HCT116 (cell line): ENCODE measurements around the gene LRRC32. TPM values are rescaled to one million over a fixed set of nuclear protein-coding genes. Genes with fewer than 3 reads are reported as not detected.

Source experiments
- ATAC-seq: fragments of 200-7000 bp; cut with Tn5 transposase; 2 replicates; pipeline ENCODE4 v1.9.1; 2020; ENCODE audit warnings: mild to moderate bottlenecking, moderate library complexity
- BruUV-seq: library from RNA; stranded (reverse); fragments of 400-500 nt; replicated peaks from 2 replicates; lab custom pipeline; 2021; lab: Mats Ljungman, UMichigan
- CTCF ChIA-PET: fragments of 300-600 bp; sonication (Branson Sonifier 250); formaldehyde crosslinking; loops from one replicate; lab custom pipeline; 2021; ENCODE audit warnings: antibody characterized with exemption; lab: Charles Lee
- POLR2A ChIA-PET: fragments of 300-600, 350-600 bp; sonication (Branson Sonifier 250); formaldehyde crosslinking; loops from one replicate; lab custom pipeline; 2021; ENCODE audit warnings: antibody characterized with exemption; lab: Charles Lee
- RAD21 ChIA-PET, 2 experiments: fragments of 300-600 bp; sonication (Branson Sonifier 250); formaldehyde crosslinking; loops; one replicate each; lab custom pipeline; 2023; ENCODE audit warnings: low total read pairs in 2 of 2; ENCODE audit not compliant: uncharacterized antibody in 2 of 2, unreplicated experiment in 2 of 2, low non-redundant PET in 1 of 2; lab: Charles Lee
- DNase-seq: peaks from one replicate; pipeline ENCODE4 v3.0.0-alpha.2; 2010; ENCODE audit warnings: low read depth, low spot score
- H2AFZ ChIP-seq: fragments of 200-600 bp; shearing (Covaris generic), sonication (generic); 2 replicates; pipeline ENCODE4 v1.6.1; 2017; ENCODE audit warnings: low read depth, mixed run types, mixed read lengths, antibody characterized with exemption, low read length; ENCODE audit not compliant: poor library complexity, severe bottlenecking
- H3K27ac ChIP-seq: 2 replicates; pipeline ENCODE4 v1.5.1; 2012; ENCODE audit warnings: low read depth, low read length
- H3K27me3 ChIP-seq: fragments of 200-600 bp; sonication (generic); 2 replicates; pipeline ENCODE4 v1.6.1; 2016; ENCODE audit warnings: mixed run types, low read length, mixed read lengths; ENCODE audit not compliant: insufficient read depth
- H3K36me3 ChIP-seq, 2 experiments: fragments of 200-500 bp in 1 of 2; fragments of 200-600 bp in 1 of 2; sonication (Bioruptor generic) in 1 of 2; sonication (generic) in 1 of 2; 2 replicates each; pipeline versions ENCODE4 v1.5.1 to v1.6.1; 2014 to 2016; ENCODE audit warnings: low read length in 2 of 2, inconsistent platforms in 1 of 2, mixed read lengths in 1 of 2, mixed run types in 1 of 2; ENCODE audit not compliant: insufficient read depth in 2 of 2, control insufficient read depth in 1 of 2
- H3K4me1 ChIP-seq, 2 experiments: fragments of 200-600 bp in 1 of 2; sonication (generic) in 1 of 2; 2 replicates each; pipeline versions ENCODE4 v1.5.1 to v1.6.1; 2012 to 2017; ENCODE audit warnings: low read length in 2 of 2, inconsistent platforms in 1 of 2, mild to moderate bottlenecking in 1 of 2, mixed read lengths in 1 of 2, mixed run types in 1 of 2, moderate library complexity in 1 of 2; ENCODE audit not compliant: insufficient read depth in 2 of 2, control insufficient read depth in 1 of 2
- H3K4me2 ChIP-seq: fragments of 200-600 bp; sonication (generic); 2 replicates; pipeline ENCODE4 v1.6.1; 2017; ENCODE audit warnings: mixed run types, low read length, mixed read lengths
- H3K4me3 ChIP-seq, 2 experiments: fragments of 200-600 bp in 1 of 2; sonication (generic) in 1 of 2; replicated peaks in 1 of 2; 2 replicates each; pipeline ENCODE4 v1.5.1; 2011 to 2016; ENCODE audit warnings: low read length in 2 of 2, control low read depth in 1 of 2, low read depth in 1 of 2, mild to moderate bottlenecking in 1 of 2, mixed read lengths in 1 of 2, mixed run types in 1 of 2
- H3K79me2 ChIP-seq: fragments of 200-600 bp; sonication (generic); 2 replicates; pipeline ENCODE4 v1.6.1; 2017; ENCODE audit warnings: mild to moderate bottlenecking, mixed run types, low read length, moderate library complexity, mixed read lengths; ENCODE audit not compliant: insufficient read depth
- H3K9ac ChIP-seq: fragments of 200-600 bp; sonication (generic); 2 replicates; pipeline ENCODE4 v1.6.1; 2016; ENCODE audit warnings: low read length, mixed read lengths
- H3K9me2 ChIP-seq: fragments of 200-600 bp; sonication (generic), shearing (Covaris generic); 2 replicates; pipeline ENCODE4 v1.6.1; 2017; ENCODE audit warnings: mixed run types, mild to moderate bottlenecking, moderate library complexity; ENCODE audit not compliant: insufficient read depth
- H3K9me3 ChIP-seq, 2 experiments: fragments of 200-500 bp in 1 of 2; fragments of 200-600 bp in 1 of 2; sonication (Bioruptor generic) in 1 of 2; sonication (generic) in 1 of 2; 2 replicates each; pipeline ENCODE4 v1.6.1; 2014 to 2017; ENCODE audit warnings: low read length in 2 of 2, mixed read lengths in 2 of 2, inconsistent platforms in 1 of 2, low read depth in 1 of 2, mild to moderate bottlenecking in 1 of 2, mixed run types in 1 of 2, moderate library complexity in 1 of 2; ENCODE audit not compliant: control insufficient read depth in 1 of 2, insufficient read depth in 1 of 2
- H4K20me1 ChIP-seq: fragments of 200-600 bp; sonication (generic), shearing (Covaris generic); 2 replicates; pipeline ENCODE4 v1.6.1; 2017; ENCODE audit warnings: mixed run types, mild to moderate bottlenecking, moderate library complexity; ENCODE audit not compliant: insufficient read depth
- CBX3 ChIP-seq: IDR thresholded peaks from 2 replicates; pipeline ENCODE4 v1.6.1; 2012; ENCODE audit warnings: low read depth
- EGR1 ChIP-seq: IDR thresholded peaks from 2 replicates; pipeline ENCODE4 v1.6.1; 2012; ENCODE audit warnings: low read depth
- ELF1 ChIP-seq: IDR thresholded peaks from 2 replicates; pipeline ENCODE4 v1.6.1; 2012; ENCODE audit warnings: low read depth, borderline replicate concordance
- FOSL1 ChIP-seq: IDR thresholded peaks from 2 replicates; pipeline ENCODE4 v1.6.1; 2012; ENCODE audit warnings: low read depth
- POLR2A ChIP-seq: IDR thresholded peaks from 2 replicates; pipeline ENCODE4 v1.7.0; 2011; ENCODE audit warnings: borderline replicate concordance; ENCODE audit not compliant: insufficient read depth, insufficient read length; ENCODE audit errors: extremely low read depth
- RAD21 ChIP-seq: IDR thresholded peaks from 2 replicates; pipeline ENCODE4 v1.6.1; 2012; ENCODE audit warnings: low read depth, mild to moderate bottlenecking
- SIN3A ChIP-seq: IDR thresholded peaks from 2 replicates; pipeline ENCODE4 v1.6.1; 2012; ENCODE audit warnings: low read depth
- ZFX ChIP-seq: fragments of 450-650 bp; IDR thresholded peaks from 2 replicates; pipeline ENCODE4 v1.6.1; 2017
- intact Hi-C: fragments of 100-400 bp; cut with micrococcal nuclease; formaldehyde crosslinking; loops from 2 replicates; pipeline ENCODE4 v1.10.0; 2022
- total RNA-seq: library from RNA; stranded (reverse); gene quantifications from one replicate; pipeline ENCODE4 v1.2.1, GENCODE V29; 2021; ENCODE audit not compliant: unreplicated experiment
- TF ChIP-seq, protein P1 (sequence below): IDR thresholded peaks from 2 replicates; pipeline ENCODE4 v1.6.1; 2012
- TF ChIP-seq, protein P2 (sequence below): IDR thresholded peaks from 2 replicates; pipeline ENCODE4 v1.6.1; 2012
- TF ChIP-seq, protein P3 (sequence below): IDR thresholded peaks from 2 replicates; pipeline ENCODE4 v1.6.1; 2012; ENCODE audit warnings: low read depth

LRRC32 gene
- total RNA-seq, 1 experiment from 2014 or later = 0.54 TPM

DNA sequence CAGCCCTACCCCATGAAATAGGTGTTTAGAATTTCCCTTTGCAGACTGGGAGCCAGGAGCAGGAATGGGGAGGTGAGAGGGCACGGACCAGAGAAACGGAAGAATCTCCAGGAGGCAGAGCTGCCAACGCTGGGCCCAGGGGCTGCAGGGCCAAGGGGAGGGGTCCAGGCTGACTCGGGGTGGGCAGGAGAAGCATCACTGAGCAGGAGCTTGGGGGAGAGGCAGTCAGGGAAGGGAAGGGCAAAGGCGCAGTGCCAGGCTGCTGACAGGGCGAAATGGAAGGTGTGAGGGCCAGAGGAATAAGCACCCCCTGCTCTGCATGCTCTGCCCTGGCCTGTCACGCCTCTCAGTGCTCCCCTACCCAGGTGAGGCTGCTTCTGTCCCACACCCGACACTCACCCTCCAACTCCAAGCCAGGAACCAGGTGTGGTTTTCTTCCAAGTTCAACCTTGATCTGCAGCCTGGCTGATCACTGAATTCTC lies 14.5 kb downstream of the LRRC32 start:
- DNase-seq = no peak
- no peaks in the 10 kb centered on the region for H3K9me3 ChIP-seq
- H3K27ac ChIP-seq = no peak overlapping the region
- no peaks in the 10 kb centered on the region for H3K79me2 ChIP-seq
- no peak overlapping the region for H2AFZ ChIP-seq
- no peaks in the 10 kb centered on the region for H3K27me3 ChIP-seq
- H3K36me3 ChIP-seq = no peaks in the 10 kb centered on the region
- no peak overlapping the region for H3K4me3 ChIP-seq
- no peaks in the 10 kb centered on the region for H3K9me2 ChIP-seq
- CTCF ChIA-PET = no interaction called here
- POLR2A ChIA-PET = no interaction called here
- no TSS peak for BruUV-seq
- peaks cover 0 to 7% of the 10 kb centered on the region in 2 experiments; a peak in 2 of 4 replicates for H3K4me1 ChIP-seq
- intact Hi-C loops = no loop called here
- no peaks in the 10 kb centered on the region for H4K20me1 ChIP-seq
- H3K9ac ChIP-seq = no peak overlapping the region
- RAD21 ChIA-PET = no interaction called here
- ATAC-seq = no peak
- no peak for TF ChIP-seq CBX3
- TF ChIP-seq, protein P1, sequence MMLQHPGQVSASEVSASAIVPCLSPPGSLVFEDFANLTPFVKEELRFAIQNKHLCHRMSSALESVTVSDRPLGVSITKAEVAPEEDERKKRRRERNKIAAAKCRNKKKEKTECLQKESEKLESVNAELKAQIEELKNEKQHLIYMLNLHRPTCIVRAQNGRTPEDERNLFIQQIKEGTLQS = no peak
- no peak for TF ChIP-seq ELF1
- TF ChIP-seq FOSL1 = no peak
- TF ChIP-seq EGR1 = no peak
- TF ChIP-seq SIN3A = no peak
- TF ChIP-seq POLR2A = no peak
- no peak for TF ChIP-seq RAD21
- TF ChIP-seq ZFX = no peak
- TF ChIP-seq, protein P2, sequence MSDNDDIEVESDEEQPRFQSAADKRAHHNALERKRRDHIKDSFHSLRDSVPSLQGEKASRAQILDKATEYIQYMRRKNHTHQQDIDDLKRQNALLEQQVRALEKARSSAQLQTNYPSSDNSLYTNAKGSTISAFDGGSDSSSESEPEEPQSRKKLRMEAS = no peak
- TF ChIP-seq, protein P3, sequence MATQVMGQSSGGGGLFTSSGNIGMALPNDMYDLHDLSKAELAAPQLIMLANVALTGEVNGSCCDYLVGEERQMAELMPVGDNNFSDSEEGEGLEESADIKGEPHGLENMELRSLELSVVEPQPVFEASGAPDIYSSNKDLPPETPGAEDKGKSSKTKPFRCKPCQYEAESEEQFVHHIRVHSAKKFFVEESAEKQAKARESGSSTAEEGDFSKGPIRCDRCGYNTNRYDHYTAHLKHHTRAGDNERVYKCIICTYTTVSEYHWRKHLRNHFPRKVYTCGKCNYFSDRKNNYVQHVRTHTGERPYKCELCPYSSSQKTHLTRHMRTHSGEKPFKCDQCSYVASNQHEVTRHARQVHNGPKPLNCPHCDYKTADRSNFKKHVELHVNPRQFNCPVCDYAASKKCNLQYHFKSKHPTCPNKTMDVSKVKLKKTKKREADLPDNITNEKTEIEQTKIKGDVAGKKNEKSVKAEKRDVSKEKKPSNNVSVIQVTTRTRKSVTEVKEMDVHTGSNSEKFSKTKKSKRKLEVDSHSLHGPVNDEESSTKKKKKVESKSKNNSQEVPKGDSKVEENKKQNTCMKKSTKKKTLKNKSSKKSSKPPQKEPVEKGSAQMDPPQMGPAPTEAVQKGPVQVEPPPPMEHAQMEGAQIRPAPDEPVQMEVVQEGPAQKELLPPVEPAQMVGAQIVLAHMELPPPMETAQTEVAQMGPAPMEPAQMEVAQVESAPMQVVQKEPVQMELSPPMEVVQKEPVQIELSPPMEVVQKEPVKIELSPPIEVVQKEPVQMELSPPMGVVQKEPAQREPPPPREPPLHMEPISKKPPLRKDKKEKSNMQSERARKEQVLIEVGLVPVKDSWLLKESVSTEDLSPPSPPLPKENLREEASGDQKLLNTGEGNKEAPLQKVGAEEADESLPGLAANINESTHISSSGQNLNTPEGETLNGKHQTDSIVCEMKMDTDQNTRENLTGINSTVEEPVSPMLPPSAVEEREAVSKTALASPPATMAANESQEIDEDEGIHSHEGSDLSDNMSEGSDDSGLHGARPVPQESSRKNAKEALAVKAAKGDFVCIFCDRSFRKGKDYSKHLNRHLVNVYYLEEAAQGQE = no peak
- no peak overlapping the region for H3K4me2 ChIP-seq
